GM12878 (cell line): Measurements from ENCODE around the gene ABCC4.

Source experiments
- BRCA1 ChIP-seq: IDR thresholded peaks from 2 replicates; pipeline ENCODE4 v1.6.1; 2011; ENCODE audit warnings: low read depth, low read length, improper control_type of control experiment
- EP300 ChIP-seq, 2 experiments: fragments of 150-350 bp in 1 of 2; IDR thresholded peaks; 2 replicates each; pipeline ENCODE4 v1.6.1; 2011 to 2012; ENCODE audit warnings: low read depth in 2 of 2, low read length in 2 of 2, borderline replicate concordance in 1 of 2, improper control_type of control experiment in 1 of 2, inconsistent platforms in 1 of 2; ENCODE audit not compliant: control insufficient read depth in 1 of 2
- EZH2 ChIP-seq: IDR thresholded peaks from 2 replicates; pipeline ENCODE4 v1.6.1; 2012; ENCODE audit warnings: low read depth, mild to moderate bottlenecking, control low read depth, inconsistent platforms, low read length, borderline replicate concordance; ENCODE audit not compliant: control insufficient read depth
- NFIC ChIP-seq: IDR thresholded peaks from 2 replicates; pipeline ENCODE4 v1.6.1; 2012; ENCODE audit warnings: low read depth, mild to moderate bottlenecking, inconsistent platforms, low read length, moderate library complexity
- NFYB ChIP-seq: IDR thresholded peaks from 2 replicates; pipeline ENCODE4 v1.6.1; 2011; ENCODE audit warnings: low read depth, mild to moderate bottlenecking, low read length, improper control_type of control experiment, moderate library complexity; ENCODE audit not compliant: insufficient read depth
- NR2C1 ChIP-seq: fragments of 450-650 bp; IDR thresholded peaks from 2 replicates; pipeline ENCODE4 v1.6.1; 2017; ENCODE audit warnings: antibody characterized with exemption, mild to moderate bottlenecking, moderate library complexity
- NR2F1 ChIP-seq: fragments of 450-650 bp; conservative IDR thresholded peaks from 2 replicates; pipeline ENCODE4 v1.6.1; 2017; ENCODE audit warnings: mild to moderate bottlenecking
- POLR2A ChIP-seq: IDR thresholded peaks from 2 replicates; pipeline ENCODE4 v1.6.1; 2011; ENCODE audit warnings: low read depth, mild to moderate bottlenecking, low read length
- POLR2AphosphoS5 ChIP-seq: IDR thresholded peaks from 2 replicates; pipeline ENCODE4 v1.6.1; 2011; ENCODE audit warnings: mild to moderate bottlenecking, low read length, inconsistent platforms
- SP1 ChIP-seq: IDR thresholded peaks from one replicate; pipeline ENCODE4 v1.6.1; 2011; ENCODE audit warnings: low read depth, low read length
- YY1 ChIP-seq: IDR thresholded peaks from 2 replicates; pipeline ENCODE4 v1.6.1; 2011; ENCODE audit warnings: low read depth, mild to moderate bottlenecking, low read length
- ZNF24 ChIP-seq: fragments of 450-650 bp; IDR thresholded peaks from 2 replicates; pipeline ENCODE4 v1.6.1; 2017; ENCODE audit warnings: antibody characterized with exemption, mild to moderate bottlenecking
- TF ChIP-seq, protein P1 (sequence below): IDR thresholded peaks from 2 replicates; pipeline ENCODE4 v1.6.1; 2012; ENCODE audit warnings: low read depth, low read length, improper control_type of control experiment
- TF ChIP-seq, protein P2 (sequence below), 3 experiments: IDR thresholded peaks in 2 of 3; conservative IDR thresholded peaks in 1 of 3; 2 replicates each; pipeline ENCODE4 v1.5.1; 2011; ENCODE audit warnings: low read depth in 3 of 3, low read length in 3 of 3, mild to moderate bottlenecking in 3 of 3, control low read depth in 2 of 3, moderate library complexity in 2 of 3, inconsistent platforms in 1 of 3, mixed read lengths in 1 of 3; ENCODE audit not compliant: control insufficient read depth in 2 of 3, insufficient read depth in 1 of 3; ENCODE audit errors: extremely low read depth in 1 of 3

GRCh38 chr13:95182570-95183265, 118.5 kb downstream of the ABCC4 start:
- TF ChIP-seq, protein P1, sequence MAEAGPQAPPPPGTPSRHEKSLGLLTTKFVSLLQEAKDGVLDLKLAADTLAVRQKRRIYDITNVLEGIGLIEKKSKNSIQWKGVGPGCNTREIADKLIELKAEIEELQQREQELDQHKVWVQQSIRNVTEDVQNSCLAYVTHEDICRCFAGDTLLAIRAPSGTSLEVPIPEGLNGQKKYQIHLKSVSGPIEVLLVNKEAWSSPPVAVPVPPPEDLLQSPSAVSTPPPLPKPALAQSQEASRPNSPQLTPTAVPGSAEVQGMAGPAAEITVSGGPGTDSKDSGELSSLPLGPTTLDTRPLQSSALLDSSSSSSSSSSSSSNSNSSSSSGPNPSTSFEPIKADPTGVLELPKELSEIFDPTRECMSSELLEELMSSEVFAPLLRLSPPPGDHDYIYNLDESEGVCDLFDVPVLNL: no peak
- TF ChIP-seq, protein P2, sequence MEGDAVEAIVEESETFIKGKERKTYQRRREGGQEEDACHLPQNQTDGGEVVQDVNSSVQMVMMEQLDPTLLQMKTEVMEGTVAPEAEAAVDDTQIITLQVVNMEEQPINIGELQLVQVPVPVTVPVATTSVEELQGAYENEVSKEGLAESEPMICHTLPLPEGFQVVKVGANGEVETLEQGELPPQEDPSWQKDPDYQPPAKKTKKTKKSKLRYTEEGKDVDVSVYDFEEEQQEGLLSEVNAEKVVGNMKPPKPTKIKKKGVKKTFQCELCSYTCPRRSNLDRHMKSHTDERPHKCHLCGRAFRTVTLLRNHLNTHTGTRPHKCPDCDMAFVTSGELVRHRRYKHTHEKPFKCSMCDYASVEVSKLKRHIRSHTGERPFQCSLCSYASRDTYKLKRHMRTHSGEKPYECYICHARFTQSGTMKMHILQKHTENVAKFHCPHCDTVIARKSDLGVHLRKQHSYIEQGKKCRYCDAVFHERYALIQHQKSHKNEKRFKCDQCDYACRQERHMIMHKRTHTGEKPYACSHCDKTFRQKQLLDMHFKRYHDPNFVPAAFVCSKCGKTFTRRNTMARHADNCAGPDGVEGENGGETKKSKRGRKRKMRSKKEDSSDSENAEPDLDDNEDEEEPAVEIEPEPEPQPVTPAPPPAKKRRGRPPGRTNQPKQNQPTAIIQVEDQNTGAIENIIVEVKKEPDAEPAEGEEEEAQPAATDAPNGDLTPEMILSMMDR (IDR thresholded peaks at IDR 0.05 in 2 of 3, conservative IDR thresholded peaks at IDR 0.05 in 1 of 3; ENCODE audit: control insufficient read depth in 2 of 3, extremely low read depth in 1 of 3, insufficient read depth in 1 of 3, low read depth in 3 of 3, low read length in 3 of 3): no peak
- TF ChIP-seq NFIC (no peak), NR2F1 (no peak), NR2C1 (no peak), EZH2 (no peak), ZNF24 (no peak), SP1 (no peak), POLR2A (no peak), YY1 (no peak), BRCA1 (no peak), NFYB (no peak), POLR2AphosphoS5 (no peak), EP300 (IDR thresholded peaks at IDR 0.05; ENCODE audit: borderline replicate concordance in 1 of 2, control insufficient read depth in 1 of 2, low read depth in 2 of 2, low read length in 2 of 2) (no peak)
